Measurements from ENCODE around the gene DOLK.

- TF ChIP-seq, protein P1, sequence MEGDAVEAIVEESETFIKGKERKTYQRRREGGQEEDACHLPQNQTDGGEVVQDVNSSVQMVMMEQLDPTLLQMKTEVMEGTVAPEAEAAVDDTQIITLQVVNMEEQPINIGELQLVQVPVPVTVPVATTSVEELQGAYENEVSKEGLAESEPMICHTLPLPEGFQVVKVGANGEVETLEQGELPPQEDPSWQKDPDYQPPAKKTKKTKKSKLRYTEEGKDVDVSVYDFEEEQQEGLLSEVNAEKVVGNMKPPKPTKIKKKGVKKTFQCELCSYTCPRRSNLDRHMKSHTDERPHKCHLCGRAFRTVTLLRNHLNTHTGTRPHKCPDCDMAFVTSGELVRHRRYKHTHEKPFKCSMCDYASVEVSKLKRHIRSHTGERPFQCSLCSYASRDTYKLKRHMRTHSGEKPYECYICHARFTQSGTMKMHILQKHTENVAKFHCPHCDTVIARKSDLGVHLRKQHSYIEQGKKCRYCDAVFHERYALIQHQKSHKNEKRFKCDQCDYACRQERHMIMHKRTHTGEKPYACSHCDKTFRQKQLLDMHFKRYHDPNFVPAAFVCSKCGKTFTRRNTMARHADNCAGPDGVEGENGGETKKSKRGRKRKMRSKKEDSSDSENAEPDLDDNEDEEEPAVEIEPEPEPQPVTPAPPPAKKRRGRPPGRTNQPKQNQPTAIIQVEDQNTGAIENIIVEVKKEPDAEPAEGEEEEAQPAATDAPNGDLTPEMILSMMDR (conservative IDR thresholded peaks at IDR 0.05; ENCODE audit: low read depth, low read length), result no peak
- TF ChIP-seq RFX5 (IDR thresholded peaks at IDR 0.05; ENCODE audit: low read depth, low read length) (no peak), RAD21 (IDR thresholded peaks at IDR 0.05; ENCODE audit: low read length) (no peak), MXI1 (IDR thresholded peaks at IDR 0.05; ENCODE audit: borderline replicate concordance, low read depth, low read length) (no peak), POLR2A (IDR thresholded peaks at IDR 0.05; ENCODE audit: low read depth, low read length) (no peak), MAFK (IDR thresholded peaks at IDR 0.05; ENCODE audit: low read depth, low read length) (no peak), CEBPB (IDR thresholded peaks at IDR 0.05; ENCODE audit: low read depth, low read length) (no peak)
- TF ChIP-seq, protein P2, sequence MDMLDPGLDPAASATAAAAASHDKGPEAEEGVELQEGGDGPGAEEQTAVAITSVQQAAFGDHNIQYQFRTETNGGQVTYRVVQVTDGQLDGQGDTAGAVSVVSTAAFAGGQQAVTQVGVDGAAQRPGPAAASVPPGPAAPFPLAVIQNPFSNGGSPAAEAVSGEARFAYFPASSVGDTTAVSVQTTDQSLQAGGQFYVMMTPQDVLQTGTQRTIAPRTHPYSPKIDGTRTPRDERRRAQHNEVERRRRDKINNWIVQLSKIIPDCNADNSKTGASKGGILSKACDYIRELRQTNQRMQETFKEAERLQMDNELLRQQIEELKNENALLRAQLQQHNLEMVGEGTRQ (IDR thresholded peaks at IDR 0.05; ENCODE audit: low read depth, low read length), result no peak
These were observed 17.8 kb downstream of the DOLK start for GRCh38 chr9:128929560-128929959.

All from IMR-90 (cell line).